ENCODE measurements around the gene KRTAP12-4. TPM values are rescaled to one million over a fixed set of nuclear protein-coding genes. Genes with fewer than 3 reads are reported as not detected.
A peak's percentile ranks its signal among the peaks of the same experiment; 100 is the strongest.

The KRTAP12-4 gene
- total and polyA plus RNA-seq, 9 of the 15 experiments (the other 6 are each of a cell fraction or from before 2014, with no cell fraction given) = not detected

DNA sequence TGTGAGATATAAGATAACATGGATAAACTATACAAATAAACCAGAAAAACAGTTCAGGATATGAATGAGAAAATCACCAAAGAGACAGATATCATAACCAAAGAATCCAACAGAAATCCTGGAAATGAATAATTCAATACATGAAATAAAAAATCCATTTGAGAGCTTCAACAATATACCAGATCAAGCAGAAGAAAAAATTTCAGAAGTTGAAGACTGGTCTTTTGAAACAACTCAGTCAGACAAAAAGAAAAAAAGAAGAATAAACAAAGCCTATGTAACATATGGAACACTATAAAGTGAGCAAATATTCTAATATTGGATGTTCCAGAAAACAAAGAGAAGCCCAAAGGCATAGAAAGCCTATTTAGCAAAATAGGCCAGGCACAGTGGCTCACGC, 17.5 kb upstream of the KRTAP12-4 start (continued):
- no peak for TF ChIP-seq TOE1 (IDR thresholded peaks at IDR 0.05; ENCODE audit: borderline replicate concordance)
- no peak for TF ChIP-seq TOE1 (CRISPR knock-in tag; IDR thresholded peaks at IDR 0.05; ENCODE audit: borderline replicate concordance, low read depth)
- TF ChIP-seq, protein P1, sequence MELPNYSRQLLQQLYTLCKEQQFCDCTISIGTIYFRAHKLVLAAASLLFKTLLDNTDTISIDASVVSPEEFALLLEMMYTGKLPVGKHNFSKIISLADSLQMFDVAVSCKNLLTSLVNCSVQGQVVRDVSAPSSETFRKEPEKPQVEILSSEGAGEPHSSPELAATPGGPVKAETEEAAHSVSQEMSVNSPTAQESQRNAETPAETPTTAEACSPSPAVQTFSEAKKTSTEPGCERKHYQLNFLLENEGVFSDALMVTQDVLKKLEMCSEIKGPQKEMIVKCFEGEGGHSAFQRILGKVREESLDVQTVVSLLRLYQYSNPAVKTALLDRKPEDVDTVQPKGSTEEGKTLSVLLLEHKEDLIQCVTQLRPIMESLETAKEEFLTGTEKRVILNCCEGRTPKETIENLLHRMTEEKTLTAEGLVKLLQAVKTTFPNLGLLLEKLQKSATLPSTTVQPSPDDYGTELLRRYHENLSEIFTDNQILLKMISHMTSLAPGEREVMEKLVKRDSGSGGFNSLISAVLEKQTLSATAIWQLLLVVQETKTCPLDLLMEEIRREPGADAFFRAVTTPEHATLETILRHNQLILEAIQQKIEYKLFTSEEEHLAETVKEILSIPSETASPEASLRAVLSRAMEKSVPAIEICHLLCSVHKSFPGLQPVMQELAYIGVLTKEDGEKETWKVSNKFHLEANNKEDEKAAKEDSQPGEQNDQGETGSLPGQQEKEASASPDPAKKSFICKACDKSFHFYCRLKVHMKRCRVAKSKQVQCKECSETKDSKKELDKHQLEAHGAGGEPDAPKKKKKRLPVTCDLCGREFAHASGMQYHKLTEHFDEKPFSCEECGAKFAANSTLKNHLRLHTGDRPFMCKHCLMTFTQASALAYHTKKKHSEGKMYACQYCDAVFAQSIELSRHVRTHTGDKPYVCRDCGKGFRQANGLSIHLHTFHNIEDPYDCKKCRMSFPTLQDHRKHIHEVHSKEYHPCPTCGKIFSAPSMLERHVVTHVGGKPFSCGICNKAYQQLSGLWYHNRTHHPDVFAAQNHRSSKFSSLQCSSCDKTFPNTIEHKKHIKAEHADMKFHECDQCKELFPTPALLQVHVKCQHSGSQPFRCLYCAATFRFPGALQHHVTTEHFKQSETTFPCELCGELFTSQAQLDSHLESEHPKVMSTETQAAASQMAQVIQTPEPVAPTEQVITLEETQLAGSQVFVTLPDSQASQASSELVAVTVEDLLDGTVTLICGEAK (IDR thresholded peaks at IDR 0.05) = no peak
- TF ChIP-seq, protein P1 (CRISPR knock-in tag; IDR thresholded peaks at IDR 0.05) = no peak
- 0 out of 4 replicates have a peak, but pooled peaks of 1 of the 2 experiments have one; percentile 23 for TF ChIP-seq TRIM24 (IDR thresholded peaks at IDR 0.05)
- TF ChIP-seq, protein P2, sequence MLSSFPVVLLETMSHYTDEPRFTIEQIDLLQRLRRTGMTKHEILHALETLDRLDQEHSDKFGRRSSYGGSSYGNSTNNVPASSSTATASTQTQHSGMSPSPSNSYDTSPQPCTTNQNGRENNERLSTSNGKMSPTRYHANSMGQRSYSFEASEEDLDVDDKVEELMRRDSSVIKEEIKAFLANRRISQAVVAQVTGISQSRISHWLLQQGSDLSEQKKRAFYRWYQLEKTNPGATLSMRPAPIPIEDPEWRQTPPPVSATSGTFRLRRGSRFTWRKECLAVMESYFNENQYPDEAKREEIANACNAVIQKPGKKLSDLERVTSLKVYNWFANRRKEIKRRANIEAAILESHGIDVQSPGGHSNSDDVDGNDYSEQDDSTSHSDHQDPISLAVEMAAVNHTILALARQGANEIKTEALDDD (IDR thresholded peaks at IDR 0.05) = no peak
- TF ChIP-seq ZNF184 (CRISPR knock-in tag; IDR thresholded peaks at IDR 0.05) = no peak
- no peak for TF ChIP-seq NR2F6 (CRISPR knock-in tag; IDR thresholded peaks at IDR 0.05)
- peak; percentile 36; the same call in 1 of the 2 replicates for TF ChIP-seq ZEB2 (IDR thresholded peaks at IDR 0.05)
- TF ChIP-seq, protein P3, sequence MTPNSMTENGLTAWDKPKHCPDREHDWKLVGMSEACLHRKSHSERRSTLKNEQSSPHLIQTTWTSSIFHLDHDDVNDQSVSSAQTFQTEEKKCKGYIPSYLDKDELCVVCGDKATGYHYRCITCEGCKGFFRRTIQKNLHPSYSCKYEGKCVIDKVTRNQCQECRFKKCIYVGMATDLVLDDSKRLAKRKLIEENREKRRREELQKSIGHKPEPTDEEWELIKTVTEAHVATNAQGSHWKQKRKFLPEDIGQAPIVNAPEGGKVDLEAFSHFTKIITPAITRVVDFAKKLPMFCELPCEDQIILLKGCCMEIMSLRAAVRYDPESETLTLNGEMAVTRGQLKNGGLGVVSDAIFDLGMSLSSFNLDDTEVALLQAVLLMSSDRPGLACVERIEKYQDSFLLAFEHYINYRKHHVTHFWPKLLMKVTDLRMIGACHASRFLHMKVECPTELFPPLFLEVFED (CRISPR knock-in tag; conservative IDR thresholded peaks at IDR 0.05) = no peak
- TF ChIP-seq HLTF (IDR thresholded peaks at IDR 0.05) = 0 out of 2 replicates have a peak, but pooled peaks have one; percentile 45
- TF ChIP-seq HMGN3 (IDR thresholded peaks at IDR 0.05; ENCODE audit: borderline replicate concordance, extremely low read depth, insufficient read length, low read depth, low read length) = no peak
- TF ChIP-seq CBX3 (IDR thresholded peaks at IDR 0.05; ENCODE audit: borderline replicate concordance in 1 of 2, low read length in 2 of 2) = 0 out of 3 replicates have a peak, but pooled peaks of 1 of the 2 experiments have one; percentile 32
- TF ChIP-seq NCOA4 (IDR thresholded peaks at IDR 0.05; ENCODE audit: partially characterized antibody) = no peak
- TF ChIP-seq, protein P4, sequence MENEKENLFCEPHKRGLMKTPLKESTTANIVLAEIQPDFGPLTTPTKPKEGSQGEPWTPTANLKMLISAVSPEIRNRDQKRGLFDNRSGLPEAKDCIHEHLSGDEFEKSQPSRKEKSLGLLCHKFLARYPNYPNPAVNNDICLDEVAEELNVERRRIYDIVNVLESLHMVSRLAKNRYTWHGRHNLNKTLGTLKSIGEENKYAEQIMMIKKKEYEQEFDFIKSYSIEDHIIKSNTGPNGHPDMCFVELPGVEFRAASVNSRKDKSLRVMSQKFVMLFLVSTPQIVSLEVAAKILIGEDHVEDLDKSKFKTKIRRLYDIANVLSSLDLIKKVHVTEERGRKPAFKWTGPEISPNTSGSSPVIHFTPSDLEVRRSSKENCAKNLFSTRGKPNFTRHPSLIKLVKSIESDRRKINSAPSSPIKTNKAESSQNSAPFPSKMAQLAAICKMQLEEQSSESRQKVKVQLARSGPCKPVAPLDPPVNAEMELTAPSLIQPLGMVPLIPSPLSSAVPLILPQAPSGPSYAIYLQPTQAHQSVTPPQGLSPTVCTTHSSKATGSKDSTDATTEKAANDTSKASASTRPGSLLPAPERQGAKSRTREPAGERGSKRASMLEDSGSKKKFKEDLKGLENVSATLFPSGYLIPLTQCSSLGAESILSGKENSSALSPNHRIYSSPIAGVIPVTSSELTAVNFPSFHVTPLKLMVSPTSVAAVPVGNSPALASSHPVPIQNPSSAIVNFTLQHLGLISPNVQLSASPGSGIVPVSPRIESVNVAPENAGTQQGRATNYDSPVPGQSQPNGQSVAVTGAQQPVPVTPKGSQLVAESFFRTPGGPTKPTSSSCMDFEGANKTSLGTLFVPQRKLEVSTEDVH (IDR thresholded peaks at IDR 0.05; ENCODE audit: low read depth, partially characterized antibody) = no peak
